ENCODE data around the gene SP6.

GRCh38 chr17:47840001-47840741 is 10.8 kb downstream of the SP6 start:
- TF ChIP-seq CTCF (IDR thresholded peaks at IDR 0.05; ENCODE audit: poor library complexity) (no peak), EZH2 (IDR thresholded peaks at IDR 0.05; ENCODE audit: borderline replicate concordance) (no peak)

Data from hepatocyte (in vitro differentiated cells).